OCI-LY7 (cell line): Measurements from ENCODE around the gene TSSK6.

Experiments used
- EZH2phosphoT487 ChIP-seq: fragments of 200-600 bp; sonication (generic); IDR thresholded peaks from 2 replicates; pipeline ENCODE4 v1.6.1; 2018; ENCODE audit warnings: low read depth, borderline replicate concordance, mild to moderate bottlenecking, mixed run types, antibody characterized with exemption, low read length, moderate library complexity, mixed read lengths
- TF ChIP-seq, protein P1 (sequence below): fragments of 200-600 bp; sonication (generic); conservative IDR thresholded peaks from 2 replicates; pipeline ENCODE4 v1.5.1; 2014; ENCODE audit warnings: mild to moderate bottlenecking, antibody characterized with exemption, low read length, moderate library complexity, mixed read lengths

DNA sequence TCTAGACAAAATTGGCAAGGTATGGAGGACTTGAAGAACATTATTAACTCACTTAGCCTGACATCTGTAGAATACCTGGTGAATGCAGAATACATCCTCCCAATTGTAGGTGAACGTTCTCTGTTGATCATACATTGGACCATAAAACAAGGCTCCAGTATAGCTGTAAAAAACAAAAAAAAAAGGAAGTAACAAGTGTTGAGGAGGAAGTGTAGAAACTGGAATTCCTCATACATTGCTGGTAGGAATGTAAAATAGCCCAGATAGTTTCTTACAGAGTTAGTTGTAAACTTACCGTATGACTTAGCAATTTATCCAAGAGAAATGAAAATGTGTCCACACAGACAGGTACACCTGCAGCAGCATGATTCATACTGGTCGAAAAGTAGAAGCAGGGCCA is 44.8 kb downstream of the TSSK6 start:
- TF ChIP-seq, protein P1, sequence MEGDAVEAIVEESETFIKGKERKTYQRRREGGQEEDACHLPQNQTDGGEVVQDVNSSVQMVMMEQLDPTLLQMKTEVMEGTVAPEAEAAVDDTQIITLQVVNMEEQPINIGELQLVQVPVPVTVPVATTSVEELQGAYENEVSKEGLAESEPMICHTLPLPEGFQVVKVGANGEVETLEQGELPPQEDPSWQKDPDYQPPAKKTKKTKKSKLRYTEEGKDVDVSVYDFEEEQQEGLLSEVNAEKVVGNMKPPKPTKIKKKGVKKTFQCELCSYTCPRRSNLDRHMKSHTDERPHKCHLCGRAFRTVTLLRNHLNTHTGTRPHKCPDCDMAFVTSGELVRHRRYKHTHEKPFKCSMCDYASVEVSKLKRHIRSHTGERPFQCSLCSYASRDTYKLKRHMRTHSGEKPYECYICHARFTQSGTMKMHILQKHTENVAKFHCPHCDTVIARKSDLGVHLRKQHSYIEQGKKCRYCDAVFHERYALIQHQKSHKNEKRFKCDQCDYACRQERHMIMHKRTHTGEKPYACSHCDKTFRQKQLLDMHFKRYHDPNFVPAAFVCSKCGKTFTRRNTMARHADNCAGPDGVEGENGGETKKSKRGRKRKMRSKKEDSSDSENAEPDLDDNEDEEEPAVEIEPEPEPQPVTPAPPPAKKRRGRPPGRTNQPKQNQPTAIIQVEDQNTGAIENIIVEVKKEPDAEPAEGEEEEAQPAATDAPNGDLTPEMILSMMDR: no peak
- TF ChIP-seq EZH2phosphoT487: no peak
